Suprapubic skin (tissue), 4 donors: ENCODE results near the gene E4F1. TPM values are rescaled to one million over a fixed set of nuclear protein-coding genes. Genes with fewer than 3 reads are reported as not detected.

ENCODE experiments used
- DNase-seq, 2 donors: peaks; one replicate each; pipeline ENCODE4 v3.0.0-alpha.2; 2019; ENCODE audit warnings: low spot score in 2 of 2
- H3K27ac ChIP-seq: fragments of 200-600 bp; sonication (generic); one replicate; pipeline ENCODE4 v1.5.1; 2019
- H3K27me3 ChIP-seq: fragments of 200-600 bp; sonication (generic); one replicate; pipeline ENCODE4 v1.5.1; 2019
- H3K36me3 ChIP-seq: fragments of 200-600 bp; sonication (generic); one replicate; pipeline ENCODE4 v1.5.1; 2019
- H3K4me1 ChIP-seq: fragments of 200-600 bp; sonication (generic); one replicate; pipeline ENCODE4 v1.5.1; 2019
- H3K4me3 ChIP-seq: fragments of 200-600 bp; sonication (generic); one replicate; pipeline ENCODE4 v1.5.1; 2019; ENCODE audit warnings: mild to moderate bottlenecking
- H3K9me3 ChIP-seq: fragments of 200-600 bp; sonication (generic); one replicate; pipeline ENCODE4 v1.5.1; 2019
- CTCF ChIP-seq, 2 donors: fragments of 200-600 bp in 1 of 2; fragments of 450-650 bp in 1 of 2; sonication (generic) in 1 of 2; IDR thresholded peaks; one replicate each; pipeline ENCODE4 v1.5.1; 2016 to 2019; ENCODE audit warnings: antibody characterized with exemption in 2 of 2, mild to moderate bottlenecking in 1 of 2, moderate library complexity in 1 of 2
- EP300 ChIP-seq: sonication (generic); formaldehyde crosslinking; IDR thresholded peaks from one replicate; pipeline ENCODE4 v1.6.1; 2017; ENCODE audit warnings: antibody characterized with exemption
- POLR2A ChIP-seq, 2 donors: fragments of 450-650 bp; IDR thresholded peaks; one replicate each; pipeline ENCODE4 v1.6.1; 2017; ENCODE audit warnings: antibody characterized with exemption in 2 of 2, mild to moderate bottlenecking in 2 of 2, moderate library complexity in 2 of 2
- POLR2AphosphoS5 ChIP-seq, 3 donors: sonication (generic); formaldehyde crosslinking; IDR thresholded peaks; one replicate each; pipeline ENCODE4 v1.6.1; 2017; ENCODE audit warnings: antibody characterized with exemption in 3 of 3
- WGBS: methylation state at CpG from one replicate; pipeline ENCODE4 v1.1.5; 2018; 5-methylcytosine and 5-hydroxymethylcytosine counted together
- total RNA-seq, 4 donors: library from RNA; depleted of rRNA; stranded (reverse); fragments of >200 nt; gene quantifications; one replicate each; pipeline ENCODE4 v1.1.0, GENCODE V29; 2016

The E4F1 gene
- total RNA-seq, 4 donors from 2014 or later: 42.1 to 79.3 (median 54.2) TPM

GRCh38 chr16:2190002-2190658, 33.3 kb upstream of the E4F1 start:
- WGBS: 65% methylated on average over 23 of the region's 24 CpGs

DNA sequence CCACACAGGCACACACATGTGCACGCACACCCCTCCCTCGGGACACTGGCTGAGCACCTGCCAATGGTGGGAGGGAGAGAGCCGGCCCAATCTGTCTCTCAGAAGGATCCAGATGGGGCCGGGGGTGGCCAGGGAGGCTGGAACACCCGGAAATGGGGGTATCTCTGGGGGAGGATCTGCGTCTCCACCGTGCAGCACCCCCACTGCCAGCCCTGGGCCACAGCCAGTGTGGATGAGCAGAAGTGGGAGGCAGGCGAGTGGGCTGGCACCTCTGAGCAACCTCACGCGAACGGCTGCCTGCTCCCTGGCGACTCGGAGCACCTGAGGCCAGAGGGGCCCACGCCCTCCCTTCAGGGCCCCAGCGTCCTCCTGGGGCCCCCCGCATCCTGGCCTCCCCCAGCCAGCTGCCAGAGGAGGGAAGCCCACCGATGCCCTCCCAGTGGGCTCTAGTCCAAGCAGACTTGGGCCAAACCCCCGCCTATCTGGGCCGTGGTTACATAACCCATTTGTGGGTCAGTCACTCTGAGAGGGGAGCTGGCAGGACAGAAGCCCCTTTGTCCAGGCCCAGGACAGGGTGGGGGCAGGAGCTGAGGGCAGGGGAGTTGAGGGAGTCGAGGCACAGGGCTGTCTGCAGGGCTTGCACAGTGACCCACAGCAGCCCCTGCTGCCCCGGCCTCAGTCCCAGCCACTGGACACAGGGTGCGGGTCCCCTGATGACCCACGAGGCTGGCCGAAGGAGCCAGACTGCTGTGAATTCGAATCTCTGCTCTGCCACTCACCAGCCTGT, 32.5 kb upstream of the E4F1 start:
- no peak for DNase-seq
- Histone ChIP-seq H3K27ac (no peak overlapping the region), H3K4me3 (no peak overlapping the region), H3K4me1 (peaks cover 33% of the 10 kb centered on the region), H3K27me3 (peaks cover 22% of the 10 kb centered on the region), H3K36me3 (no peaks in the 10 kb centered on the region), H3K9me3 (no peaks in the 10 kb centered on the region)
- TF ChIP-seq EP300 (no peak), POLR2A (IDR thresholded peaks at IDR 0.05) (no peak), CTCF (IDR thresholded peaks at IDR 0.05) (no peak), POLR2AphosphoS5 (IDR thresholded peaks at IDR 0.05) (no peak)
- 69% methylated on average over 11 of the region's 25 CpGs for WGBS

More at GRCh38 chr16:2190002-2190658, 33.3 kb upstream of the E4F1 start:
- Histone ChIP-seq H3K4me3 (no peak overlapping the region), H3K36me3 (no peaks in the 10 kb centered on the region), H3K27me3 (peaks cover 15% of the 10 kb centered on the region), H3K9me3 (no peaks in the 10 kb centered on the region), H3K4me1 (peaks cover 25% of the 10 kb centered on the region), H3K27ac (no peak overlapping the region)
- DNase-seq: no peak
- TF ChIP-seq POLR2AphosphoS5 (IDR thresholded peaks at IDR 0.05) (no peak), POLR2A (IDR thresholded peaks at IDR 0.05) (no peak), CTCF (IDR thresholded peaks at IDR 0.05) (no peak), EP300 (no peak)

DNA sequence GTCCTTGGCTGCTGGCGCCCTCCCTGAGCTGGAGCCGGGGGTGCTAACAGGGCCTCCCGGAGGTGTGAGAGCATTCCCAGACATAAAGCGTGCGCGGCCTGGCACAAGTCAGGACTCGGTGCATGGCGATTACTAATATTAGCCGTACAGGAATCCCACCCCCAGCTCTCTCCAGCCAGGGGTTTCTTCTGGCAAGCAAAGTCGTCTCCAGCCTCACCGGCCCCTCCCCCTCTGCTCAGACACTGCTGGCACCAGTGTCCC, 32.0 kb upstream of the E4F1 start:
- peaks cover 26% of the 10 kb centered on the region for H3K27me3 ChIP-seq
- H3K9me3 ChIP-seq: no peaks in the 10 kb centered on the region
- no peak for TF ChIP-seq POLR2A (IDR thresholded peaks at IDR 0.05)
- no peak for TF ChIP-seq POLR2AphosphoS5 (IDR thresholded peaks at IDR 0.05)
- TF ChIP-seq EP300: no peak
- TF ChIP-seq CTCF (IDR thresholded peaks at IDR 0.05): no peak
- 77% methylated on average over 11 of the region's 11 CpGs for WGBS
- peaks cover 37% of the 10 kb centered on the region for H3K4me1 ChIP-seq
- DNase-seq: no peak
- no peak overlapping the region for H3K4me3 ChIP-seq
- H3K36me3 ChIP-seq: no peaks in the 10 kb centered on the region
- H3K27ac ChIP-seq: no peak overlapping the region

DNA sequence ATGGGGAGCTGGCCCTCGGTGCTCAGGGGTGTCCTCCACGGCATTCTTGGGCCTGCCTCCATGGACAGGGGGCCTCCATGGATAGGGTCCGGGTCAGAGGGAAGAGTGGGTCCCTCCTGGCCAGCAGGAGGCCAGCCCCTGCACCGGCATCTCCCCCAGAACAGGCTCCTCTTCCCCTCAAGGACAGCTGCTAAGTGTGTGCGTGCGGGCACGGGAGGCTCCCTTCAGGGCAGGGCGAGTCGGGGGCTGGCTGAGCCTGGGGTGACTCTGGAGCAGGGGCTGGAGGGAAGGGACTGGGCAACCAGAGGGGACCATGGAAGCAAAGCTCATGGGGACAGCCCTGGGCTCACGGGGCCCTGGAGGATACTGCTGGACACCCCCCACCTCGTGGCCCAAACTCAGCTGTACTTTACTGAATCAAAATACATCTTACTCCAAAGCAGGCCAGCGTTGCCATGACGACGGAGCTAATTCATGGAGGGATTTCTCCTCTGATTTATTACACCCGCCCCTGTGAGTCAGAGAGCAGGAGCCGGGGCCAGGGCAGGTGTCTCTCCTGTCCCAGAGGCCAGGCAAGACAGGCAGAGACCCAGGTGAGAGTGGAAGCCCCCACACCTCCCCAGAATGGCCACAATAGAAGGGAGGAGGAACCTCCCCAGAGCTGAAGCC, 29.1 kb upstream of the E4F1 start:
- Histone ChIP-seq H3K4me3 (no peak overlapping the region), H3K27me3 (peaks cover 38% of the 10 kb centered on the region), H3K36me3 (no peaks in the 10 kb centered on the region), H3K27ac (no peak overlapping the region), H3K9me3 (no peaks in the 10 kb centered on the region), H3K4me1 (peaks cover 41% of the 10 kb centered on the region)
- 46% methylated on average over 8 of the region's 16 CpGs for WGBS
- TF ChIP-seq EP300 (no peak), POLR2A (IDR thresholded peaks at IDR 0.05) (no peak), CTCF (IDR thresholded peaks at IDR 0.05) (no peak), POLR2AphosphoS5 (IDR thresholded peaks at IDR 0.05) (no peak)
- DNase-seq: no peak

DNA sequence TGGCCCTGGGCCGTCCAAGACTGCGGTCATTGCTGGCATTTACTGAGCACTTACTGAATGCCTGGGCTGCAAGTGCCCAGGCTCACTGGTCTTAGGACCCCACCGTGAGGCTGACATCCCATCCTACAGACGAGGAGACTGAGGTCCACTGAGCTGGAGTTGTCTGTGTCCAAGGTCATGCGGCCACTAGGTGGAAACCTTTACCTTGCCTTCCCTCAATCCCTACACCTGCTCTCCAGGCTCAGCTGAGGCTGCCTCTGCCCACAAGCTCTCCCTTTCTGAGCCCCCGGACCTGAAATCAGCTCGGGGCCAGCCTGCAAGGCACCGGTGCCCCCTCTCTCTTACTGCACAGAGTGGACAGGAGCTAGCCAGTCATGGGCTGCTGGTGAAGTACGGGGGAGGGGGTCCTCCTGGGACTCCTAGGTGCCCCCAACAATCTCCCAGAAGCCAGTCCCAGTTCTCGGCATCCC, 28.5 kb upstream of the E4F1 start:
- WGBS: 13% methylated on average over 4 of the region's 10 CpGs
- H3K4me1 ChIP-seq: peaks cover 38% of the 10 kb centered on the region
- H3K9me3 ChIP-seq: no peaks in the 10 kb centered on the region

More for the DNA sequence above, 28.5 kb upstream of the E4F1 start:
- H3K4me3 ChIP-seq: no peak overlapping the region
- TF ChIP-seq POLR2AphosphoS5 (IDR thresholded peaks at IDR 0.05) (no peak), CTCF (IDR thresholded peaks at IDR 0.05) (peak in 1 of 2 donors; percentile 34), EP300 (no peak), POLR2A (IDR thresholded peaks at IDR 0.05) (no peak)
- H3K27me3 ChIP-seq: peaks cover 38% of the 10 kb centered on the region
- H3K36me3 ChIP-seq: no peaks in the 10 kb centered on the region
- H3K27ac ChIP-seq: no peak overlapping the region
- no peak for DNase-seq
